Measurements from ENCODE around the gene CHST15.

CHST15 gene

GRCh38 chr10:124064676-124065075 is 28.7 kb downstream of the CHST15 start:
- no peak for DNase-seq (ENCODE audit: low read depth)

GRCh38 chr10:124063750-124064603 is 29.4 kb downstream of the CHST15 start:
- no peak for DNase-seq (ENCODE audit: low read depth)

GRCh38 chr10:124062390-124062789 is 31.0 kb downstream of the CHST15 start:
- no peak for DNase-seq (ENCODE audit: low read depth)

- DNase-seq (ENCODE audit: low read depth), result no peak
These were observed 32.4 kb downstream of the CHST15 start for GRCh38 chr10:124061030-124061429.

GRCh38 chr10:124060148-124060720 is 33.2 kb downstream of the CHST15 start:
- DNase-seq (ENCODE audit: low read depth), result no peak

- DNase-seq (ENCODE audit: low read depth), result no peak
These were observed 33.8 kb downstream of the CHST15 start for GRCh38 chr10:124059551-124059950.

- DNase-seq (ENCODE audit: low read depth), result no peak
These were observed 34.9 kb downstream of the CHST15 start for GRCh38 chr10:124058346-124059003.

GRCh38 chr10:124057601-124058000 is 35.8 kb downstream of the CHST15 start:
- no peak for DNase-seq (ENCODE audit: low read depth)

- no peak for DNase-seq (ENCODE audit: low read depth)
These were observed 36.9 kb downstream of the CHST15 start for GRCh38 chr10:124056337-124056980.

- no peak for DNase-seq (ENCODE audit: low read depth)
These were observed 39.4 kb downstream of the CHST15 start for GRCh38 chr10:124053971-124054370.

GRCh38 chr10:124052561-124052960 is 40.8 kb downstream of the CHST15 start:
- DNase-seq (ENCODE audit: low read depth), result no peak

- no peak for DNase-seq (ENCODE audit: low read depth)
These were observed 43.1 kb downstream of the CHST15 start for GRCh38 chr10:124050021-124051015.

GRCh38 chr10:124049484-124049883 is 43.9 kb downstream of the CHST15 start:
- no peak for DNase-seq (ENCODE audit: low read depth)

GRCh38 chr10:124048371-124049290 is 44.8 kb downstream of the CHST15 start:
- no peak for DNase-seq (ENCODE audit: low read depth)

GRCh38 chr10:124047427-124048152 is 45.8 kb downstream of the CHST15 start:
- no peak for DNase-seq (ENCODE audit: low read depth)

- DNase-seq (ENCODE audit: low read depth), result no peak
These were observed 47.5 kb downstream of the CHST15 start for GRCh38 chr10:124045801-124046355.

- DNase-seq (ENCODE audit: low read depth), result no peak
These were observed 48.1 kb downstream of the CHST15 start for GRCh38 chr10:124045276-124045675.

- no peak for DNase-seq (ENCODE audit: low read depth)
These were observed 49.1 kb downstream of the CHST15 start for GRCh38 chr10:124044143-124044862.

Measured in stimulated activated CD8-positive, alpha-beta memory T cell treated with anti-CD3 and anti-CD28 coated beads, Interleukin-12 subunit alpha, Interleukin-12 subunit beta, amount 100 ng/mL, for 4 hours (primary cell).